ENCODE measurements around the gene IGF1R. TPM values are rescaled to one million over a fixed set of nuclear protein-coding genes. Genes with fewer than 3 reads are reported as not detected.

The IGF1R gene
- total and polyA plus RNA-seq, 2 of the 8 experiments (the other 6 are each of a cell fraction or from before 2014, with no cell fraction given): 32.9 to 109 TPM

GRCh38 chr15:98677345-98678059 lies 29.2 kb downstream of the IGF1R start (continued):
- TF ChIP-seq KDM5A (IDR thresholded peaks at IDR 0.05; ENCODE audit: low read length): no peak
- TF ChIP-seq, protein P1, sequence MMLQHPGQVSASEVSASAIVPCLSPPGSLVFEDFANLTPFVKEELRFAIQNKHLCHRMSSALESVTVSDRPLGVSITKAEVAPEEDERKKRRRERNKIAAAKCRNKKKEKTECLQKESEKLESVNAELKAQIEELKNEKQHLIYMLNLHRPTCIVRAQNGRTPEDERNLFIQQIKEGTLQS (IDR thresholded peaks at IDR 0.05; ENCODE audit: insufficient read depth, low read depth, low read length): no peak
- TF ChIP-seq NANOG (IDR thresholded peaks at IDR 0.05; ENCODE audit: insufficient read depth, low read depth, low read length, poor library complexity, severe bottlenecking): no peak
- no peak for TF ChIP-seq SIRT6 (IDR thresholded peaks at IDR 0.05; ENCODE audit: low read length)
- TF ChIP-seq GABPA (IDR thresholded peaks at IDR 0.05; ENCODE audit: borderline replicate concordance, insufficient read depth, low read length): no peak
